Subcutaneous abdominal adipose tissue (tissue), 5 donors: ENCODE results near the gene PARP6.
A peak's percentile ranks its signal among the peaks of the same experiment; 100 is the strongest.

Experiments used
- H3K27ac ChIP-seq: one replicate; pipeline ENCODE4 v1.7.0; 2013; ENCODE audit warnings: low read depth, mild to moderate bottlenecking, inconsistent platforms, low read length, moderate library complexity
- H3K27me3 ChIP-seq, 5 donors: one replicate each; pipeline ENCODE4 v1.7.0; 2013; ENCODE audit warnings: low read length in 5 of 5, inconsistent platforms in 1 of 5; ENCODE audit not compliant: control insufficient read depth in 5 of 5, insufficient read depth in 4 of 5
- H3K36me3 ChIP-seq, 5 donors: one replicate each; pipeline ENCODE4 v1.7.0; 2013; ENCODE audit warnings: low read length in 5 of 5; ENCODE audit not compliant: control insufficient read depth in 5 of 5, insufficient read depth in 5 of 5
- H3K4me1 ChIP-seq, 5 donors: one replicate each; pipeline ENCODE4 v1.7.0; 2013; ENCODE audit warnings: low read length in 5 of 5, mild to moderate bottlenecking in 3 of 5, moderate library complexity in 1 of 5; ENCODE audit not compliant: control insufficient read depth in 5 of 5, insufficient read depth in 5 of 5
- H3K4me3 ChIP-seq, 5 donors: one replicate each; pipeline ENCODE4 v1.7.0; 2013; ENCODE audit warnings: low read length in 5 of 5, low read depth in 1 of 5
- H3K9ac ChIP-seq, 5 donors: one replicate each; pipeline ENCODE4 v1.7.0; 2013; ENCODE audit warnings: low read length in 5 of 5, mild to moderate bottlenecking in 4 of 5, moderate library complexity in 3 of 5
- H3K9me3 ChIP-seq, 5 donors: one replicate each; pipeline ENCODE4 v1.7.0; 2013; ENCODE audit warnings: low read length in 5 of 5; ENCODE audit not compliant: control insufficient read depth in 5 of 5
- donor health status: healthy.
- donor health status: healthy.
- donor health status: healthy.
- donor health status: healthy.
- donor health status: healthy.

Gene PARP6

GRCh38 chr15:72272213-72272996 lies at the start of gene PARP6:
TSS of gene PARP6 (minus strand) at chr15:72272554. CDS start at chr15:72267477, 5,077 bp downstream.
- peaks cover 1 to 15% (median 3%) of the 10 kb centered on the region in 5 donors for H3K36me3 ChIP-seq
- H3K9me3 ChIP-seq, result no peaks in the 10 kb centered on the region
- no peaks in the 10 kb centered on the region for H3K27me3 ChIP-seq

GRCh38 chr15:72319985-72320671 lies 47.8 kb upstream of the PARP6 start, which contains the start of gene CELF6:
TSS of gene CELF6 (minus strand) at chr15:72320157. CDS start at chr15:72319874, 283 bp downstream.
- peak within 1 kb of the TSS; percentile 35 to 60 (median 57) for H3K4me3 ChIP-seq
- H3K4me1 ChIP-seq, result peaks cover 0 to 13% (median 9%) of the 10 kb centered on the region in 5 donors
- peak within 1 kb of the TSS in 1 of 5 donors; percentile 25 for H3K9ac ChIP-seq
- no peak within 1 kb of the TSS for H3K27ac ChIP-seq
- peaks cover 0 to 10% (median 0%) of the 10 kb centered on the region in 5 donors for H3K9me3 ChIP-seq
- no peaks in the 10 kb centered on the region for H3K27me3 ChIP-seq
- H3K36me3 ChIP-seq, result peaks cover 0 to 5% (median 0%) of the 10 kb centered on the region in 5 donors

More at GRCh38 chr15:72272213-72272996, at the start of gene PARP6:
- Histone ChIP-seq H3K4me1 (peaks cover 2 to 25% (median 22%) of the 10 kb centered on the region in 5 donors), H3K4me3 (peak within 1 kb of the TSS; percentile 83 to 88 (median 87)), H3K27ac (peak within 1 kb of the TSS; percentile 75), H3K9ac (peak within 1 kb of the TSS; percentile 91 to 98 (median 96))

GRCh38 chr15:72319360-72319984 lies 47.1 kb upstream of the PARP6 start:
- H3K9ac ChIP-seq, result no peak overlapping the region
- H3K4me1 ChIP-seq, result peaks cover 0 to 13% (median 9%) of the 10 kb centered on the region in 5 donors
- peak overlapping the region in 1 of 5 donors; percentile 60 for H3K4me3 ChIP-seq

GRCh38 chr15:72318408-72318942 lies 46.1 kb upstream of the PARP6 start:
- H3K36me3 ChIP-seq, result peaks cover 0 to 3% (median 0%) of the 10 kb centered on the region in 5 donors
- no peaks in the 10 kb centered on the region for H3K27me3 ChIP-seq
- no peak overlapping the region for H3K4me3 ChIP-seq
- H3K9me3 ChIP-seq, result peaks cover 0 to 4% (median 0%) of the 10 kb centered on the region in 5 donors
- no peak overlapping the region for H3K27ac ChIP-seq
- peaks cover 0 to 13% (median 9%) of the 10 kb centered on the region in 5 donors for H3K4me1 ChIP-seq
- H3K9ac ChIP-seq, result no peak overlapping the region

More at GRCh38 chr15:72319360-72319984, 47.1 kb upstream of the PARP6 start:
- Histone ChIP-seq H3K27ac (no peak overlapping the region), H3K36me3 (peaks cover 0 to 5% (median 0%) of the 10 kb centered on the region in 5 donors), H3K9me3 (peaks cover 0 to 10% (median 0%) of the 10 kb centered on the region in 5 donors), H3K27me3 (no peaks in the 10 kb centered on the region)

- Histone ChIP-seq H3K4me1 (peaks cover 0 to 13% (median 9%) of the 10 kb centered on the region in 5 donors), H3K4me3 (no peak overlapping the region), H3K36me3 (peaks cover 0 to 3% (median 0%) of the 10 kb centered on the region in 5 donors), H3K9ac (no peak overlapping the region), H3K27me3 (no peaks in the 10 kb centered on the region), H3K9me3 (no peaks in the 10 kb centered on the region), H3K27ac (no peak overlapping the region)
Measured at GRCh38 chr15:72315706-72316370, 43.5 kb upstream of the PARP6 start.

- Histone ChIP-seq H3K27me3 (no peaks in the 10 kb centered on the region), H3K9ac (no peak overlapping the region), H3K4me1 (no peaks in the 10 kb centered on the region), H3K4me3 (no peak overlapping the region), H3K9me3 (no peaks in the 10 kb centered on the region), H3K27ac (no peak overlapping the region), H3K36me3 (peaks cover 0 to 5% (median 0%) of the 10 kb centered on the region in 5 donors)
Measured at GRCh38 chr15:72313881-72314280, 41.5 kb upstream of the PARP6 start.

GRCh38 chr15:72313448-72313840 lies 41.1 kb upstream of the PARP6 start:
- Histone ChIP-seq H3K4me1 (no peaks in the 10 kb centered on the region), H3K36me3 (peaks cover 0 to 5% (median 0%) of the 10 kb centered on the region in 5 donors), H3K27me3 (no peaks in the 10 kb centered on the region), H3K9ac (no peak overlapping the region), H3K9me3 (no peaks in the 10 kb centered on the region), H3K4me3 (no peak overlapping the region), H3K27ac (no peak overlapping the region)

GRCh38 chr15:72312605-72313447 lies 40.5 kb upstream of the PARP6 start:
- no peaks in the 10 kb centered on the region for H3K27me3 ChIP-seq
- H3K9ac ChIP-seq, result no peak overlapping the region
- H3K4me3 ChIP-seq, result no peak overlapping the region

More at GRCh38 chr15:72312605-72313447, 40.5 kb upstream of the PARP6 start:
- Histone ChIP-seq H3K27ac (no peak overlapping the region), H3K4me1 (no peaks in the 10 kb centered on the region), H3K36me3 (peaks cover 0 to 5% (median 0%) of the 10 kb centered on the region in 5 donors), H3K9me3 (no peaks in the 10 kb centered on the region)
